Jurkat, Clone E6-1 (cell line): Measurements from ENCODE around the gene PYGO2.
A peak's percentile ranks its signal among the peaks of the same experiment; 100 is the strongest.

ENCODE experiments used
- DNase-seq: peaks from one replicate; pipeline ENCODE4 v3.0.0-alpha.2; 2011; ENCODE audit warnings: low read depth, low spot score
- H3K4me3 ChIP-seq: 2 replicates; pipeline ENCODE4 v1.5.1; 2011; ENCODE audit warnings: mild to moderate bottlenecking, low read length, control low read depth, moderate library complexity

PYGO2 gene

GRCh38 chr1:154951901-154952657 lies 9.5 kb downstream of the PYGO2 start:
- no peak overlapping the region for H3K4me3 ChIP-seq
- DNase-seq, result no peak

GRCh38 chr1:154948079-154948478 lies 13.5 kb downstream of the PYGO2 start:
- DNase-seq, result no peak
- no peak overlapping the region for H3K4me3 ChIP-seq

GRCh38 chr1:154945962-154946850 lies 15.4 kb downstream of the PYGO2 start:
- H3K4me3 ChIP-seq, result no peak overlapping the region
- DNase-seq, result no peak

GRCh38 chr1:154945160-154945961 lies 16.2 kb downstream of the PYGO2 start:
- DNase-seq, result no peak
- no peak overlapping the region for H3K4me3 ChIP-seq

- no peak overlapping the region for H3K4me3 ChIP-seq
- no peak for DNase-seq
These were observed 17.0 kb downstream of the PYGO2 start for GRCh38 chr1:154944401-154945159.

GRCh38 chr1:154943649-154944400 lies 17.8 kb downstream of the PYGO2 start:
- no peak overlapping the region for H3K4me3 ChIP-seq
- DNase-seq, result no peak

- DNase-seq, result no peak
- no peak overlapping the region for H3K4me3 ChIP-seq
These were observed 20.1 kb downstream of the PYGO2 start for GRCh38 chr1:154941333-154942013.

GRCh38 chr1:154940651-154941194 lies 20.9 kb downstream of the PYGO2 start:
- no peak for DNase-seq
- no peak overlapping the region for H3K4me3 ChIP-seq

- no peak overlapping the region for H3K4me3 ChIP-seq
- no peak for DNase-seq
These were observed 21.4 kb downstream of the PYGO2 start for GRCh38 chr1:154940213-154940560.

GRCh38 chr1:154938604-154939399 lies 22.8 kb downstream of the PYGO2 start:
- no peak for DNase-seq
- no peak overlapping the region for H3K4me3 ChIP-seq

GRCh38 chr1:154937988-154938386 lies 23.6 kb downstream of the PYGO2 start:
- H3K4me3 ChIP-seq, result peak overlapping the region; percentile 88

GRCh38 chr1:154937085-154937987 lies 24.2 kb downstream of the PYGO2 start:
- DNase-seq, result peak; percentile 93
- H3K4me3 ChIP-seq, result peak overlapping the region; percentile 88

More at GRCh38 chr1:154937988-154938386, 23.6 kb downstream of the PYGO2 start:
- DNase-seq, result no peak

- H3K4me3 ChIP-seq, result peak within 1 kb of the TSS; percentile 88
- peak; percentile 96 for DNase-seq
These were observed 25.0 kb downstream of the PYGO2 start, which contains the start of gene PMVK for GRCh38 chr1:154936555-154937084. PMVK (minus strand) TSS chr1:154936719; CDS start chr1:154936685, 34 bp downstream.

GRCh38 chr1:154935749-154936554 lies 25.6 kb downstream of the PYGO2 start:
- peak overlapping the region; percentile 88 for H3K4me3 ChIP-seq
- no peak for DNase-seq
